Activated CD4-positive, alpha-beta memory T cell treated with anti-CD3 and anti-CD28 coated beads for 36 hours (primary cell): ENCODE data around the gene NELL1. TPM values are rescaled to one million over a fixed set of nuclear protein-coding genes. Genes with fewer than 3 reads are reported as not detected.

Source experiments
- CTCF ChIA-PET: fragments of 350-600 bp; sonication (Branson Sonifier 250); formaldehyde crosslinking; loops from one replicate; lab custom pipeline; 2021; ENCODE audit warnings: antibody characterized with exemption, inconsistent platforms; lab: Charles Lee
- POLR2A ChIA-PET: fragments of 350-600 bp; sonication (Branson Sonifier 250); formaldehyde crosslinking; loops from one replicate; lab custom pipeline; 2021; ENCODE audit warnings: antibody characterized with exemption; lab: Charles Lee
- DNase-seq: peaks from one replicate; pipeline ENCODE4 v3.0.0-alpha.2; 2020
- H3K27ac Mint-ChIP-seq: one replicate; pipeline ENCODE4 v1.8.0; 2021; ENCODE audit warnings: mixed read lengths
- H3K27me3 Mint-ChIP-seq: one replicate; pipeline ENCODE4 v1.8.0; 2021; ENCODE audit warnings: mixed read lengths
- H3K36me3 Mint-ChIP-seq: one replicate; pipeline ENCODE4 v1.8.0; 2021; ENCODE audit warnings: mixed read lengths
- H3K4me1 Mint-ChIP-seq: one replicate; pipeline ENCODE4 v1.8.0; 2021; ENCODE audit warnings: low read depth, mixed read lengths
- H3K4me3 Mint-ChIP-seq: one replicate; pipeline ENCODE4 v1.8.0; 2021; ENCODE audit warnings: mild to moderate bottlenecking, mixed read lengths
- H3K9me3 Mint-ChIP-seq: one replicate; pipeline ENCODE4 v1.8.0; 2021; ENCODE audit warnings: mixed read lengths
- intact Hi-C: fragments of 100-400 bp; cut with micrococcal nuclease; formaldehyde crosslinking; loops from one replicate; pipeline ENCODE4 v1.15.1; 2023
- total RNA-seq, 2 experiments: library from RNA; stranded (reverse); gene quantifications; one replicate each; pipeline ENCODE4 v1.2.3, GENCODE V29; 2021

NELL1 gene
- total RNA-seq, 2 experiments from 2014 or later: not detected

DNA sequence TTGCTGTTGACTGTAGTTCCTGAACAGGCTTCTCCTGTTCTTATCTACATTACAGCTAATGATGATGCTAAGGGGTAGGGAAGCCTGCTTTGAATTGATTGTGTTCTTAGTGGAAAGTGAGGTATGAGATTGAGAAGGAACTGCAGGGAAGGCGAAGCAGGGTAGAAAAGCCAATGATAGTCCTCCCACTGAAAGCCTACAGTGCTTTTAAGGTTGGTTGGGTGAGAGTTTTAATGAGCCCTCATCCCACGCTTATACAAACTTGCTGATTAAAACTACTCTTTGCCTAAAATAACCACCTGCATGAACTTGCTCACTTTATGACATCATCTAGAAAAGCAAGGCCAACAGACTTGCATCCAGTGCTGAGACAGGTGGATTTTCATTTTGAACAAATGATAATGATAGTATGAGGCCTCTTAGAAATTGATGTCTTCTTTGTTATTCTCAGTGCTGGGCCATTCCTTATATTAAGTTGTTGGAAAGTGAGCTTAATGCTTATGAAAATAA, 891.1 kb downstream of the NELL1 start:
- no peaks in the 10 kb centered on the region for H3K4me1 Mint-ChIP-seq
- no peak overlapping the region for H3K27ac Mint-ChIP-seq
- no peaks in the 10 kb centered on the region for H3K27me3 Mint-ChIP-seq
- peaks cover 9% of the 10 kb centered on the region for H3K9me3 Mint-ChIP-seq
- intact Hi-C loops: no loop called here
- H3K36me3 Mint-ChIP-seq: no peaks in the 10 kb centered on the region
- no peak for DNase-seq
- H3K4me3 Mint-ChIP-seq: no peak overlapping the region
- ChIA-PET POLR2A (no interaction called here), CTCF (no interaction called here)

DNA sequence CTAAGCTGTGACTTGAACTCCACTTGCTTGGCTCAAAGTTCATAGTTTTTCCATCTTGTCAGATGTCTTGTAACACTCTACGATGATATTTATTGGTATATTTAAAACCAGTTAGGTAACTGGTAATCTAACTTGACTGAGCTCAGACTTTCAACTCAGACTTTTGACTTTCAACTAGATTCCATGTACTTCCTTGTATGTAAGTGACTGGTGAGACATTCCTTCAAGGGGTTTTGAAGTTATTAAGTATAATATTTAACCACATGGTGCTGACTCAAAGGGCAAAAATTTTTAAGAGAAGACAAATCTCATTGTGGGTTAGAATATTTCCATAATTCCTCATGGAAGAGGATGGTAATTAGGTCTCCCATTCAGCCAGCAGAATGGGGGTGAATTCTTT, 892.2 kb downstream of the NELL1 start:
- no peaks in the 10 kb centered on the region for H3K36me3 Mint-ChIP-seq
- H3K9me3 Mint-ChIP-seq: peaks cover 9% of the 10 kb centered on the region
- ChIA-PET CTCF (no interaction called here), POLR2A (no interaction called here)
- intact Hi-C loops: no loop called here
- H3K27ac Mint-ChIP-seq: no peak overlapping the region
- no peaks in the 10 kb centered on the region for H3K27me3 Mint-ChIP-seq
- no peak for DNase-seq
- no peaks in the 10 kb centered on the region for H3K4me1 Mint-ChIP-seq
- H3K4me3 Mint-ChIP-seq: no peak overlapping the region

DNA sequence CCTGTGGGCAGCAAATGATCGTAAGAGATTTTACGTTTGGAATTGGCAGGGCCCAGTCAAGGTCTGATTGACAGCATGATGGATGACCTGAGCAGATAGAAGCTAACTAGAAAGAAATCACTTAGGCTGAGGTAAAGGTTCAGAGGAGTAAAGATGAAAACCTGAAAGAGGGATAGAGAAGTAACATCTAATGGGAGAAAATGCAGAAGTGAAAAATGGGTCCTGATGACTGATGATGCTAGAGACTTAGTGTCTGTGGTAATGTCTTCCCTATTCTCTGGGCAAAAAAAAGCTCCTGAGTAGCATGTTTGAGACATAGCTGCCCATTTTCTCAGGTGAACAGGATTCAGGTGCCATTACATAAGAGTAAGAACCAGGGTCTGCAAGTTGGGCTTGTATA, 894.7 kb downstream of the NELL1 start:
- Mint-ChIP-seq H3K36me3 (no peaks in the 10 kb centered on the region), H3K27ac (no peak overlapping the region), H3K4me1 (no peaks in the 10 kb centered on the region), H3K9me3 (peaks cover 8% of the 10 kb centered on the region), H3K4me3 (no peak overlapping the region), H3K27me3 (no peaks in the 10 kb centered on the region)
- DNase-seq: no peak
- ChIA-PET POLR2A (no interaction called here), CTCF (no interaction called here)
- intact Hi-C loops: no loop called here

DNA sequence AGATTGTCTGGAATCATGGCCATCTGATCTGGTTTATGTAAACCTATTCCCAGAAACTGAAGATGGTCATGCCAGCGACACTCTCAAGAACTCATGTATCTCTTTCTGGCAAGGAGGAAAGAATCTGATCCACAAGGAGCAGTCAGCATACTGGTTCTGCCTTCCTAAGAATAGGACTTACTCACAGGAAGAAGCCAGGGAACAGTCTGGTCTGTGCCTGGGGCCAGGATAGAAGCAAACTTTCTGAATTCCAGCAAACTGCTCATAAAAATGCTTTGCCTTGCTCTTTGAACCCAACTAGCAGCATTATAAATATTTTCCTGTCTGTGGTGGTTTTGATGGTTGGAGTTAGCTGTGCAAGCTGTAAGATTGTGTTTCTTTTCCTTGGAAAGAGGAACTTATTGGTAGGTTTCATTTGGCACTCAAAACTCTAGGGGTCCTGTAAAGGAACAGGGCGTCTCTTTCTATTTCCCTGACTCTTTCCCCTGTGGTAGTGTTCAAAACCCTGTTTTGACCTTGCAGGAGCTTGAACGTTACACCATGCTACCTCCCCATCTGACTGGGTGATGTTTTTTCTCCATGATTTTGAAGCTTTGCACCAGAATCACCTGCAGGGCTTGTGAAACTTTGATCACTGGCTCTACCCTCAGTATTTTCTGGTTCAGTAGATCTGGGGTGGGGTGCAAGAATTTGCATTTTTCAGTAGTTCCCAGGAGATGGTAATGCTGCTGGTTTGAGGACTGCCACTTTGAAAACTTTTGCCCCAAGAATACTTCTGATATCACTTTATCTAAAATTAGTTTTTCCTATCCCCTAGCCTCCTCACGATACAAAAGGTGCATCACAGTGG, 895.7 kb downstream of the NELL1 start:
- intact Hi-C loops: no loop called here
- CTCF ChIA-PET: no interaction called here
- no peaks in the 10 kb centered on the region for H3K4me1 Mint-ChIP-seq
- H3K36me3 Mint-ChIP-seq: no peaks in the 10 kb centered on the region
- DNase-seq: no peak
- POLR2A ChIA-PET: interaction anchor here (0.7 kb wide), 1 partner anchor 111 kb away, joined by 3 read pairs; no protein-coding TSS in a partner anchor
- no peaks in the 10 kb centered on the region for H3K27me3 Mint-ChIP-seq
- peaks cover 9% of the 10 kb centered on the region for H3K9me3 Mint-ChIP-seq
- H3K27ac Mint-ChIP-seq: no peak overlapping the region
- no peak overlapping the region for H3K4me3 Mint-ChIP-seq

DNA sequence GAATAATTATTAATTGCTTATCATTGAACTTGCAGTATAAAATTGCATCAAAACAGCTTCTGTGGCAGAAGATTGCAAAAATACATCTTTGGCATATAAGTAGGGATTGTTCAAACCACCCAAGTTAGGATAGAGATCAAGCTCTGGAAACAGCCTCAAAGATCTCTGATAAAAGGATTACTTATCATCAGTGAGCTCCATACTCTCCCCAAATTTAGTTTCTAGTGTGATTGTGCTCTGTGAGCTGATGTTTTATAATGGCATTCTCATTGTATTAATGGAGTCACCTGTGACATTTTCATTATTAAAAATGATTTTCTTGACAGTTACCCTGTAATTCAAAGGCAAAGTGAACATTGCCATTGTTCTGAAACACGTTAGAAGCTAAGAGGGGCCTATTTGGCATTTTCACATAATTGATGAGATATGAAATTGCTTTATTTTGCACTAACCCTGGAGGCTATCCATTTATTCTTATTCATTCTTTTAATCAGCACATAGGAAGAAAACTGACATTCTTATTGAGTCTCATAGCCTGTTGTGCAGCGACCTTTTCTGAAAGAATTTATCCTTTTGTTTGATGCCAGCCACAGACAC, 897.2 kb downstream of the NELL1 start:
- intact Hi-C loops: no loop called here
- POLR2A ChIA-PET: no interaction called here
- no peak for DNase-seq
- Mint-ChIP-seq H3K27ac (no peak overlapping the region), H3K36me3 (no peaks in the 10 kb centered on the region), H3K4me3 (no peak overlapping the region), H3K9me3 (peaks cover 5% of the 10 kb centered on the region), H3K27me3 (no peaks in the 10 kb centered on the region), H3K4me1 (no peaks in the 10 kb centered on the region)
- CTCF ChIA-PET: no interaction called here

DNA sequence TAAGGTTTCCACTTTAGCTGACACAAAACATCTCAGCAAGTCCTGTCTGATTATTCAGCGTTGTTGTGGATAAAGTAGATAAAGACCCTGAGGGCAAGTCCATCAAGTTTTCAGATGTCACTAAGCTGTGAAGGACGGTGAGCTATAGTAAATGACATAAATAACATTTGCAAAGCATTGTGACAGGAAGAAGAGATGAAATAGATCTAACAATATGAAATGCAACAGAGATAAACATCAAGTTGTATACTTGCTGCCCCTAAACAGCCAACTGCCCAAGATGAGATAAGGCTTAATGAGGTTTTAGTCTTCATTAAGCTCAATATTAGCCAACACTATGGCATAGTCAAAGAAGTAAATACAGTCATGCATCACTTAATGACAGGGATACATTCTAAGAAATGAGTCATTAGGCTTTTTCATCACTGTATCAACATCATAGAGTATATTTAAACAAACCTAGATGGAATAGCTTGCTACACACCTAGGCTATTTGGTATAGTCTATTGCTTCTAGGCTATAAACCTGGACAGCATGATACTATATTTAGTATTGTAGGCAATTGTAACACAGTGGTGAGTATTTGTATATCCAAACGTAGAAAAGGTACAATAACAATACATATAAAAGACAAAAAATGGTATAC, 898.4 kb downstream of the NELL1 start:
- DNase-seq: no peak
- H3K4me1 Mint-ChIP-seq: no peaks in the 10 kb centered on the region
- CTCF ChIA-PET: no interaction called here
- POLR2A ChIA-PET: no interaction called here
- H3K27me3 Mint-ChIP-seq: no peaks in the 10 kb centered on the region
- no peaks in the 10 kb centered on the region for H3K36me3 Mint-ChIP-seq
- intact Hi-C loops: no loop called here
- no peak overlapping the region for H3K27ac Mint-ChIP-seq
- peaks cover 5% of the 10 kb centered on the region for H3K9me3 Mint-ChIP-seq
- H3K4me3 Mint-ChIP-seq: no peak overlapping the region

DNA sequence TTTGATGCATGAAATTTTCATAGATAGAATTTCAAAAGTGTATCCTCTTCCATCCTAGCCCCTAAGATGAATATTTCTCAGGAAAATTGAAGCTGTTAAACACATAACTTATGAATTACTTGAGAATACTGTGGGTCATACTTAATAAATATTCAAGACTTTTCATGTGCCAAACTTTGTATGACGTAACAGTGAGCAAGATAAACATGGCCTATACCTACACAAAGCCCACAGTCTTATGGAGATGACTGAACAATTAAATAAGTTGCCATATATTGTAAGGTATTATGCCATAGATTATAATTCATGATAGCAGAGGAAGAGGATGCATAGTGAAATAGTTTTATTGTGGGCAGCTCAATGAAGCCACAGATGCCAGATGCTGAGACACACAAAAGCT, 902.8 kb downstream of the NELL1 start:
- Mint-ChIP-seq H3K9me3 (peaks cover 6% of the 10 kb centered on the region), H3K36me3 (no peaks in the 10 kb centered on the region), H3K4me1 (no peaks in the 10 kb centered on the region), H3K27me3 (no peaks in the 10 kb centered on the region), H3K4me3 (no peak overlapping the region), H3K27ac (no peak overlapping the region)
- no peak for DNase-seq
- CTCF ChIA-PET: no interaction called here
- POLR2A ChIA-PET: no interaction called here
- intact Hi-C loops: no loop called here

DNA sequence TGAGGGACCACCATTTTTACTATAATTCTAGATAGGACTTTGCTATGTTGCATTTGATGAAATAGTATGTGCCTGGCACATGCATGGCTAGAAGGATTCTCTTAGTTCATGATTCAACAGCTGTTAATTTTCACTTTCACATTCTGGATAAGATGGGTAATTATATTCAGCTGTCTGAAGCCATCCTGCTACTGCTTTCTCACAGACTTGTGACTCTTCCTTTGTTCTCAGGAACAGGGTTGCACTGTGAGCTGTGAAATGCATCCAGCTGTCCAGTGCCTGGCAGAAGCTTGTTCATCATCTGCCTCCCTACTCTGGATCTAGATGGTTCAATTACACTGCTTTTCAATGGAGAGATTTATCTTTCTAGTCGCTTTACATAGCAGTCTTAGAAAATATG, 913.4 kb downstream of the NELL1 start:
- Mint-ChIP-seq H3K36me3 (no peaks in the 10 kb centered on the region), H3K9me3 (peaks cover 6% of the 10 kb centered on the region), H3K27me3 (no peaks in the 10 kb centered on the region), H3K4me3 (no peak overlapping the region), H3K4me1 (no peaks in the 10 kb centered on the region), H3K27ac (no peak overlapping the region)
- intact Hi-C loops: no loop called here
- ChIA-PET POLR2A (no interaction called here), CTCF (no interaction called here)
- no peak for DNase-seq

DNA sequence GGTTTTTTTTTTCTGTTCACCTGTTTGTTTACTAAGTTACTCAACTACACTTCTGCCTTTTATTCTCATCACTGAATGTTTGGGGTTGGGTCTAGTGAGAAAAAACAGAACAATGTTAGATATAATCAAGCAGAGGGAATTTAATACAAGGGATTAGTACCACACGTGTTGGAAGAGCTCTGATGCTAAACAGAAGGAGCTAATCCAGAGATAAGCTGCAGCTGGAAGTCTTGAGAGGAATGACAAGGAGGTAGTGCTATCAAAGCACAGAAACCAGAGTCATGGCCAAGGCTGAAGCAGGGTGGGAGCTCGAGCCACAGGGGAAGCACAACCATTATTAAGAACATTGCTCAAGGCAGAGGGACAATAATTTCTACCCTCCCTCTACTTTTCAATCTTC, 919.4 kb downstream of the NELL1 start:
- POLR2A ChIA-PET: no interaction called here
- Mint-ChIP-seq H3K27ac (no peak overlapping the region), H3K4me1 (no peaks in the 10 kb centered on the region), H3K9me3 (peaks cover 13% of the 10 kb centered on the region), H3K36me3 (no peaks in the 10 kb centered on the region), H3K4me3 (no peak overlapping the region), H3K27me3 (no peaks in the 10 kb centered on the region)
- no peak for DNase-seq
- CTCF ChIA-PET: no interaction called here
- intact Hi-C loops: no loop called here

DNA sequence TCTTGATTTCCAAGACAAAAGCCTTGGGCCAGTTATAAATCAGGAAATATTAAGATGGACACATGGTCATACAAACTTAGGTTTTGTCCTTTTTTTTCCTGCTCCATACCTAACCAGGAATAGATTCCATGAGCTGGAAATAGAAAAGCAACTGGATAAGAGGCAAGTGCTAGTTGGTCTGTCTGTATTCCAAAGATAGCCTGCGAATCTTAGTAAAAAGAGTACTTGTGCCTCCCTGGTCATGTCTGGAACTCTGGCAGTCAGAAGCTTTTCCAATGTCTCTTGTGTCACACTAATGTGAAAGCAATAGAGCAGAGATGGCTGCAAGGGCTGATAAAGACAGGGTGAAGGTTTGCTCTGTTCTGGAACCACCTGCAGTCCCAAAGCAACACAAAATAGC, 933.3 kb downstream of the NELL1 start:
- Mint-ChIP-seq H3K27me3 (no peaks in the 10 kb centered on the region), H3K4me1 (no peaks in the 10 kb centered on the region), H3K4me3 (no peak overlapping the region), H3K36me3 (no peaks in the 10 kb centered on the region), H3K9me3 (peaks cover 14% of the 10 kb centered on the region), H3K27ac (no peak overlapping the region)
- intact Hi-C loops: no loop called here
- DNase-seq: no peak
- POLR2A ChIA-PET: no interaction called here
- CTCF ChIA-PET: no interaction called here

DNA sequence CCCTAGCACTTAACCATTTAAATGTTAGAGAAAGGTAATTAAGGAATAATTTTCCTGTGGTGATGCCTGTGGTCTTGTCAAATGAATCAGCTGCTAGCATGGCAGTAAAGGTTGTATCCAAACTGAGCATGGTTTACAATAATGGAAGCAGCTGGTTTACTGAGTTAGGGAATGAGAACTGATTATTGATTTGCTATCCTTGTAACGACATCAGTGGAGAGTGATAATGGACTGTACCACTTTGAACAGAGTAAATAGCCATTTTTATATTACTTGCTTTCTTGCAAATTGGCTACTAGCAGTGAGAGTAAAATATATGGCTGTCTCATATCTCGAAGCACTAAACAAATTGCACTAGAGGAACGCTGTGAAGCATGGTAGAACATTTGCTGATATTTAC, 934.5 kb downstream of the NELL1 start:
- no peak for DNase-seq
- Mint-ChIP-seq H3K4me3 (no peak overlapping the region), H3K4me1 (no peaks in the 10 kb centered on the region), H3K36me3 (no peaks in the 10 kb centered on the region), H3K9me3 (peaks cover 18% of the 10 kb centered on the region), H3K27ac (no peak overlapping the region), H3K27me3 (no peaks in the 10 kb centered on the region)
- POLR2A ChIA-PET: no interaction called here
- CTCF ChIA-PET: no interaction called here
- intact Hi-C loops: no loop called here

DNA sequence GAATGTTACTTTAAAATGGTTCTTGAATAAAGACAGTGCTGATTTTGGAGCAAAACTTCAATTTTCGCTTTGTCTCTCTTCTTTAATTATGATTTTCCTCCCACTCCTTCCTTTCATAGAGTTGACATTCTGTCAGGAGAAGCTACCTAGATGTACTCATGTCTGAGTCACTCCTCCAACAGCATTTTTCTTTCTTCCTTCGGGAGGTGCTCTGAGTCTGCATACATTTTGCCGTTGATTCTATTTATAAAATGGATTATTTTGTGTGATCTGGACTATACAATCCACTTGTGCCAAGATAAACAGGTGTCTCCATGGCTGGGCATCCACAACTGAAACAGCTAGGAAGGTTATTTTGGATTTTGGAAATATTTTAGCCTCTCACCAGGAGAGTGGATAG, 935.2 kb downstream of the NELL1 start:
- H3K4me3 Mint-ChIP-seq: no peak overlapping the region
- CTCF ChIA-PET: no interaction called here
- POLR2A ChIA-PET: no interaction called here
- intact Hi-C loops: no loop called here
- H3K9me3 Mint-ChIP-seq: peaks cover 18% of the 10 kb centered on the region
- H3K4me1 Mint-ChIP-seq: no peaks in the 10 kb centered on the region
- no peak overlapping the region for H3K27ac Mint-ChIP-seq
- H3K27me3 Mint-ChIP-seq: no peaks in the 10 kb centered on the region
- H3K36me3 Mint-ChIP-seq: no peaks in the 10 kb centered on the region
- no peak for DNase-seq
